ENCODE results near the gene SHCBP1.

SHCBP1 gene

DNA sequence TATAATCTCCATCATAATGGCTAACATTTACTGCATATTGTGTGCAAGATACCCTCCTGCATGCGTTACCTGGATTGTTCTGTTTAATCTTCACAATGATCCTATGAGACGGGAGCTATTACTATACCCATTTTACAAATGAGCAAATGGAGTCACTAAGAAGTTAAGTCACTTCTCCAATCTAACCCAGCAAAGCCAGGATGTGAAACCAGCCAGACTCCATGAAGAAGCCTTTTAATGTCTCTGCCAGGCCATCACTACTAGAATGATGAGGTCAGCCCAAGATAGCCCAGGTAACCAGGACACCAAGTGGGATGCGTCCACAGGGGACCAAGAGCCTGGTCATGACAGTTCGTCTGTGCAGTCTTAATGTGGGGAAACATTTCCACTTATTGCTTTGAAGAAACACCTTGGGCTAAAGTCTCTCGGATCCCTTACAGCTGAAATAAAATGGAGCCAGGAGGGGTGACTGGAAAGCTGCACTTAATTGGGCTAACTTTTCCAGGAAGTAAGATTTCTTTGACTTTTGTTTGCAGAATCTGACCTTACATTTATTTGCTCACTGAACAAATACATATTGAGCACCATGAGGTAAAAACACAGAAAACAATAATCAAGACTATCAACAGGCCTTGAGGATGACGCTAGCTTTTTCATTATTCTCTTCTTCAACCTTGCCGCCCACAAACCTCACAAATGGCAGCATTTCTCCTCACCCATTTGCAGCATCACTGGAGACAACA is 926 bp upstream of the SHCBP1 start:
- Histone ChIP-seq H3K27ac (no peak overlapping the region), H3K4me3 (no peak overlapping the region)
- no peak for DNase-seq (ENCODE audit: low spot score)
- TF ChIP-seq, protein P1, sequence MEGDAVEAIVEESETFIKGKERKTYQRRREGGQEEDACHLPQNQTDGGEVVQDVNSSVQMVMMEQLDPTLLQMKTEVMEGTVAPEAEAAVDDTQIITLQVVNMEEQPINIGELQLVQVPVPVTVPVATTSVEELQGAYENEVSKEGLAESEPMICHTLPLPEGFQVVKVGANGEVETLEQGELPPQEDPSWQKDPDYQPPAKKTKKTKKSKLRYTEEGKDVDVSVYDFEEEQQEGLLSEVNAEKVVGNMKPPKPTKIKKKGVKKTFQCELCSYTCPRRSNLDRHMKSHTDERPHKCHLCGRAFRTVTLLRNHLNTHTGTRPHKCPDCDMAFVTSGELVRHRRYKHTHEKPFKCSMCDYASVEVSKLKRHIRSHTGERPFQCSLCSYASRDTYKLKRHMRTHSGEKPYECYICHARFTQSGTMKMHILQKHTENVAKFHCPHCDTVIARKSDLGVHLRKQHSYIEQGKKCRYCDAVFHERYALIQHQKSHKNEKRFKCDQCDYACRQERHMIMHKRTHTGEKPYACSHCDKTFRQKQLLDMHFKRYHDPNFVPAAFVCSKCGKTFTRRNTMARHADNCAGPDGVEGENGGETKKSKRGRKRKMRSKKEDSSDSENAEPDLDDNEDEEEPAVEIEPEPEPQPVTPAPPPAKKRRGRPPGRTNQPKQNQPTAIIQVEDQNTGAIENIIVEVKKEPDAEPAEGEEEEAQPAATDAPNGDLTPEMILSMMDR (IDR thresholded peaks at IDR 0.05), result no peak

DNA sequence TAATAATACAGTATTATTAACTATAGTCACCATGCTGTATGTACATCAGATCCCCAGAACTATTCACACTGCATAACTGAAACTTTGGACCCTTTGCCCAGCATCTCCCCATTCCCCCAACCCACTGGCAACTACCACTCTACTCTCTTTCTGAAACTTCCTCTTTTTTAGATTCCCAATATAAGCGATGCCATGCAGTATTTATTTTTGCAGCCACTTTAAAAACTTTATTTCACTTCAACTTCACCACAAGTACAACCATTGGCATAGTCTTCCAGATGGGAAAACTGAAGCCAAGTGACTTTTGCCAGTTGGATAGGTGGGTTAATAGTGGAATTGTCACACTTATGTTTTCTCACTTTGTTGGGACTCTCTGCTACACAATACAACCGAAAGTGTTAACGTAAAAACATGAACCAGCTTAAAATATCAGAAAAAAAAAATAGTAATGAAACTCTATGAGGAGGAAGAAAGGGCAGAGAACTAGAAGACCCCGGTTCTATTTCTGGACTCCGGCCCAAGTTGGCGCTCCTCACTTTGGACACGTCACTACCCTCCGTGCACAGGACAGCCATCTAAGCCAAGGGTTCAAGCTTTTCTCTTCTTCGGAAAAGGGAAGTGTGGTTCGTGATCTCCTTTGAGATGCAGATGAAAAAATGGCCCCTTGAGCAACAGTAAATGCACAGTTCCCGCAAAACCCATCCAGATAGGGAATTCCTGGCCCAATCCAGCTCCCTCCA is 743 bp downstream of the SHCBP1 start:
- peak overlapping the region; percentile 67 for H3K4me3 ChIP-seq
- H3K27ac ChIP-seq, result no peak overlapping the region
- no peak for DNase-seq (ENCODE audit: low spot score)
- TF ChIP-seq, protein P1 (IDR thresholded peaks at IDR 0.05), result no peak

DNA sequence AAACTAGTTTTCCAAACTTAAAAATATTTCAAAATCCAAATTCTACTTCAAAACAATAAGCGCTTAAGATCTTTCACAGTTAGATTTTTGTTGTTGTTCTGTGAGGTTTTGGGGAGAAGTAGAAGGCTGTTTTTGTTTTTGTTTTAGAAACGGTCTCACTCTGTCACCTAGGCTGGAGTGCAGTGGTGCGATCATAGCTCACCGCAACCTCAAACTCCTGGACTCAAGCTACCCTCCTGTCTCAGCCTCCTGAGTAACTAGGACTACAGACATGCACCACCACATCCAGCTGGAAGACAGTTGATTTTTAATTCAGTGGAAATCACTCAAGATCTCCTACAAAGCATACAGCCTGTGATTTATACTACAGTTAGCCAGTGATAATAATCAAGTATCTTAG is 2.7 kb downstream of the SHCBP1 start:
- H3K27ac ChIP-seq, result no peak overlapping the region
- TF ChIP-seq, protein P1 (IDR thresholded peaks at IDR 0.05), result no peak
- no peak overlapping the region for H3K4me3 ChIP-seq
- DNase-seq (ENCODE audit: low spot score), result no peak

DNA sequence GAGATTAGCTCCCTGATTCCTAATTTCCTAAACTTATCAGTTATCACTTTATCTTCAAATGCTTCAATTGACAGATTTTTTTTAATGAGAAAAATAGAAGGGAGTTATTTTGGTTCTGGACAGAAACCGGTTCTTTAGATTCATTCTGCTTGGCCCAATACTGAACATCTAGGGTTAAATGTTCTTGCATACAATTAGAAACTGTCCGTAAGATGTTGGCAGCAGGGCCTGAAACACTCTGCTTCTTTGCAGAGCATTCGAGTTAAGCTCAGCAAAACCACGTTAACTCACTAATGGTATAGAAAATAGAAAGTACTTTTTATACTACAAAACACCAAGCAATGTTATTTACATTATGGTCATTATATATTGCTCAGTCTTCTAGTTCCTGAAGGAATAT is 7.2 kb downstream of the SHCBP1 start:
- no peak for DNase-seq (ENCODE audit: low spot score)
- no peak overlapping the region for H3K27ac ChIP-seq
- H3K4me3 ChIP-seq, result no peak overlapping the region
- TF ChIP-seq, protein P1 (IDR thresholded peaks at IDR 0.05), result no peak

DNA sequence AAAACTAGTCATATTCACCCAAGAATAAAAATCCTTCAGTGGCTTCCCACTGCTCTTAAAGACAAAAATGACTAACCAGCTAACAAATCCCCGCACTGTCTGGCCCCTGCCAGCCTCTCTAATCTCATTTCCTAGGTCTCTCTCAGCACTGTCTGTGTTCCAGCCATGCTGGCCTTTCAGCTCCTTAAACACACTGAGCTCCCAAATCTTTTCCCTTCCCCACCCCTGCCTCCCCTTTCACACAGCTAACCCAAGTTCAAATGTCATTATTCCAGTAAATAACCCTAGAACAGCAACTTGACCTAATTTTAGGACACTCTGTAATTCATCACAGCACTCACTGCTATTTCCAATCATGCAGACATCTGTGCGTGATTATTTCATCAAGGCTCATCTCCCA is 7.8 kb downstream of the SHCBP1 start:
- TF ChIP-seq, protein P1 (IDR thresholded peaks at IDR 0.05), result no peak
- Histone ChIP-seq H3K4me3 (no peak overlapping the region), H3K27ac (no peak overlapping the region)
- no peak for DNase-seq (ENCODE audit: low spot score)

DNA sequence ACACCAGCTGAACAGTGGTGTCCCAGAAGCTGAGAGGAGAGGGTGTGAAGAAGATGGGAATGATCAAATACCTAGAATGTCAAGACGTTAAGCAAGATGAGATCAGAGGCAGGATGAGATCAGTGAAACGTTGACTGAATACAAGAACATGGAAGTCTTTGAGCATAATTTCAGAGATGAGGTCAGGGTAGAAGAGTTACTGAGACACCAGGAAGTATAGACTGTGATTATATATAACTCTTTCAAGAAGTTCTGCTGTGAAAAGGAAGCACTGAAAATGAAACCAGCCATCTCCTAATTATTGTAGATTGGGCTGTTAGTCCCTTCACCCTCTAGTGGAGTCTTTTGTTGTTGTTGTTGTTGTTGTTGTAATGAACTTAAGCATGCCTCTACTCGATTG is 9.1 kb downstream of the SHCBP1 start:
- TF ChIP-seq, protein P1 (IDR thresholded peaks at IDR 0.05), result no peak
- H3K4me3 ChIP-seq, result no peak overlapping the region
- H3K27ac ChIP-seq, result no peak overlapping the region
- no peak for DNase-seq (ENCODE audit: low spot score)

DNA sequence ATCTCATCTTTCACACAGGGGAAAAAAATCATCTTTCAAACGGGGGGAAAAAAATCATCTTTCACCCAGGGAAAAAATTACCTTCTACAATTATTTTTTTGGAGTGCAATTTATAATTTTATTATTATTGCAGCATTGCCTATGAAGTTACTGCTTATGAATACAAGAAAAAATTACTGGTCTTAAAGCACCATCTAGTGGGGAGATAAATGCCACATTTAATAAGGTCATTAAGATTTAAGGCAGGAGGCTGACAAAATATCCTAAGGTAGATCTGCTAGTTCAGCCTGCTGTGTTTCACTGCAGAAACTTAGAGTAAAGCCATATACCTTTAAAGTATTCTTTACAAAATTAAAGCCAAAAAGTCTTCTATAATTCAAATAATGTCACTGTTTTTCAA is 13.7 kb downstream of the SHCBP1 start:
- TF ChIP-seq, protein P1 (IDR thresholded peaks at IDR 0.05), result no peak
- H3K4me3 ChIP-seq, result no peak overlapping the region
- DNase-seq (ENCODE audit: low spot score), result no peak
- no peak overlapping the region for H3K27ac ChIP-seq

Measured in coronary artery (tissue), 2 donors.